Measurements from ENCODE around the gene DNAAF5.
"Not testable (repeated sequence)": the region's sequence is repeated elsewhere in the genome, so short reads cannot be mapped to it uniquely, and the experiment has no call there.

Gene DNAAF5

DNA sequence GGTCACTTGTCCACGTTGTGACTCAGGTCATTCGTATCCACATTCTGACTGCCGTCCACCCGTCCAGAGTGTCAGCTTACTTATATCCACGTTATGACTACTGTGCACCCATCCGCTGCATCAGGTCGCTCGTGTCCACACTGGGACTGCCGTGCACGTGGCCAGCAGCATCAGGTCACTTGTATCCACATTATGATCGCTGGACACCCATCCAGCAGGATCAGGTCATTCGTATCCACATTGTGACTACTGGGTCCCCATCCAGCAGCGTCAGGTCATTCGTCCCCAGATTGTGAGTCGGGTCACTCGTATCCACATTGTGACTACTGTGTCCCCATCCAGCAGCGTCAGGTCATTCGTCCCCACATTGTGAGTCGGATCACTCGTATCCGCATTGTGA is 58.5 kb downstream of the DNAAF5 start:
- no peak for DNase-seq

DNA sequence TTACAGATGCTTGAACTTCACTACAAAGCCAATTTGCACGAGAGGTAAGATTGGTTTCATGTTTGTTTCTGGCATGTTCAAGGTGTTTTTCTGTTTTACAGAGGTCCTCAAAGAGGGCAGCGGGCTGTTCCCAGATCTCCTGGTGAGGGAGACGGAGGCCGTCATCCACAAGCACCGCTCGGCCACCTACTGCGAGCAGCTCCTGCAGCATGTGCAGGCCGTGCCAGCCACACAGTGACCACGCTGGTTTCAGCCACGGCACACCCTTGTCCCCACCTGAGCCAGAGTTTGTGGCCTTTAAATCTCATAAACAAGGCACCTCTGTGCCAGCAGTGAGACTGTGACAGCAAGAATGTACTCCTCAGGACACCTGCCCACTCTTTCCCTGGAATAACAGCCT is 58.9 kb downstream of the DNAAF5 start:
- DNase-seq, result no peak

DNA sequence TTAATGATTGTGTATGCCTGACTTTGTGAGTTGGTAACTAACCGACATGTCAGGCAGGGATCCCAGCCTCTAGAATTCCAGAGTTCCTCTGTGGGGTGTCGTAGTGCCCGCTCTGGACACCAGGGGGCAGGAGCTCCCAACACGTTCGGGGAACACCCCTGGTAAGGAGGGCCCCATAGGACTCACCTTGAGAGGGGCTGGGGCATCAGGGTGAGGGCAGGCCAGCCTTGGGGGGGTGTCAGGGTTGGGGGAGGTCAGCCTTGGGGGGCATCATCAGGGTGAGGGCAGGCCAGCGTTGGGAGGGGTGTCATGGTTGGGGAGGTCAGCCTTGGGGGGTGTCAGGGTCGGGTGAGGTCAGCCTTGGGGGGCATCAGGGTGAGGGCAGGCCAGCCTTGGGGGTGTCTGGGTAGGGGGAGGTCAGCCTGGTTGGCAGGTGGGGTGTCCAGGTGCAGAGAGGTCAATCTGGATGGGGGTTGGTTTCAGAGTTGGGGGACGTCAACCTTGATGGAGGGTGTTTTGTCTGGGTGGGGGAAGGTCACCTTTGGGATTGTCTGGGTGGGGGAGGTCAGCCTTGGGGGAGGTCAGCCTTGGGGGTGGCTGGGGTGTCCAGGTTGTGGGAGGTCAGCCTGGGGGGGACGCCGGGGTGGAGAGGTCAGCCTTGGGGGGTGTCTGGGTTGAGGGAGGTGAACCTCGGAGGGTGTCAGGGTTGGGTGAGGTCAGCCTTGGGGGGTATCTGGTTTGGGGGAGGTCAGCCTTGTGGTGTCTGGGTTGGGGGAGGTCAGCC is 60.2 kb downstream of the DNAAF5 start:
- DNase-seq, result peak; percentile 27

DNA sequence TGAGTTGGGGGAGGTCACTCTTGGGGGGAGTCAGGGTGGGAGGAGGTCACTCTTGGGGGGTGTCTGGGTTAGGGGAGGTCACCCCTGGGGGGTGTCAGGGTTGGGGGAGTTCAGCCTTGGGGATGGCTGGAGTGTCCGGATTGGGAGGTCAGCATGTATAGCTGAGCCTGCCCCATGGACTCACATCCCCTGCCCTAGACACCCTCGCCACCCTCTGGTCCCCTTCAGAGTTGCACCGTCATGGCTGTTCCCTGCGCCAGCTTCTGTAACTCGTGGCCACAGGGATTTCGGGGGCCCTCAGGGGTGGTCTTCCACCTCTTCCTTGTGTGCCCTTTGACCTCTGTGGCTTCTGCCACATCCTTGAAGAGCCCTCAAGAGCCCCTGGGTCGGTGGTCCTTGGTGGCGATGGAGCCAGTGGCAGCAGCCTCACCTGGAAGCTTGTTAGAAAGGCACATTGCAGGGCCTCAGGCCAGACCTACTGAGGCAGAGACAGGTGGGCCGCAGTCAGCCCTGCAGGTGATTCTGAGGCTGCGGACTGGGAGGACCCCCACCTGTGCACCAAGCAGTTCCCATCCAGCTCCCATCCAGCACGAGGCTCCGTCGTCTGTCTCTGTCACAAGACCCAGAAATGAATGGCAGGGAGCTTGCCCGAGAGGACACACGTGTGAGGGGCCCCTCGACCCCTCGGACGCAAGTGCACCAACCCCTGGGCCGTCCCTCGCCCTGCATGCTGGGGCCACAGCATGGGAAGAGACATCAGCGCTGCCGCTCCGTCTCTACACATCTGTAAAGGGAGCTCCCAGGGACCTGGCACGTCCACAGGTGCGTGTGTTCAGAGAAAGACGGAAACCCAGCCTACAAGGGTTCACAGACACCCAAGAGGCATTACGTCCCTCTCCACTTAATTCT is 61.1 kb downstream of the DNAAF5 start:
- no peak for DNase-seq

DNA sequence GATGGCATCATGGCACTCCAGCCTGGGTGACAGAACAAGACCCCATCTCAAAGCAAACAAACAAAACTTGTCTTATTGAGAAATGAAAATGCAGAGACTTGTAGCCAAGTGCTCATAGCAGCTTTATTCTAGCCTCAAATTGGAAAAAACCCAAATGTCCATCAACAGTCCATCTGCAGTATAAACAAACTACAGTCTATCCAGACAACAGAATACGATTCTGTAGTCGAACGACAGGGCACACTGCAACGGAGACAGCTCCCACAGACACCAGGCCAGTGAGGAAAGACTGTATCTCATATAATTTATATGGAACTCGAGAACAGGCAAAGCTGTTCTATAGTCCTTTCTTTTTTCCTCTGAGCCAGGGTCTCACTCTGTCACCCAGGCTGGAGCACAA is 65.0 kb downstream of the DNAAF5 start:
- no peak for DNase-seq

DNA sequence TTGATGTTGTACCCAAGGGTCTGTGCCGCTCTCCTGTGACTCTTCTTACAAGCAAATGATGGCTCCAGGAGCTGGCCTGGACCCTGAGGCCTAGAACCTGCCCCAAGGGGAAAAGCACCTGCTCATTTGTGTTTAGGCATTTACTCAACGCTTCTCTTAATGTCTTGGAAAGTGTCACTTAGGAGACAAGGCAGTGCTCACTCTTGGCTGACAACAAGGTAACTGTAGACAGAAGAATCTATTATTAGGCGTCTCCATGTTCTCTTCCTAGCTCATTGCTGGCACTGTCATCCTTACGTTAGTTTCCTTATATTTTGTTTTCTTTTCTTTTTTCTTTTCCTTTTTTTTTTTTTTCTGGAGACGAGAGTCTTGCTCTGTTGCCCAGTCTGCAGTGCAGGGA is 67.7 kb downstream of the DNAAF5 start:
- DNase-seq, result no peak

DNA sequence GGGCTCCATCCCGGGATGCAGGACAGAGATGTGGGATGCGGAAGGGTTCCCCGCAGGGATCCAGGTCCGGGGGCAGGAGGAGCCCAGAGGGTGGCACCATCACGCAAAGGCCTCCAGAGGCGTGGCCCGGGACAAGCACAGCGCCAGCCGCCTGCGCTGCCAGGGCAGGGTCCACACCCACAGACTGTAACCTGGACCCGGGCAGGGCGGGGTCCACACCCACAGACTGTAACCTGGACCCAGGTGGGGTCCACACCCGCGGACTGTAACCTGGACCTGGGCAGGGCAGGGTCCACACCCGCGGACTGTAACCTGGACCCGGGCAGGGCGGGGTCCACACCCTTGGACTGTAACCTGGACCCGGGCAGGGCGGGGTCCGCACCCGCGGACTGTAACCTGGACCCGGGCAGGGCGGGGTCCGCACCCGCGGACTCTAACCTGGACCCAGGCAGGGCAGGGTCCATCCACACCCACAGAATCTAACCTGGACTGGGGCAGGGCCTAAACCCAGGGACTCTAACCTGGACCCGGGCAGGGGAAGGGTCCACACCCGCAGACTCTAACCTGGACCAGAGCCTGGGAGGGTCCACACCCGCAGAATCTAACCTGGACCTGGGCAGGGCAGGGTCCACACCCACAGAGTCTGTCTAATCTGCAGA is 68.3 kb downstream of the DNAAF5 start:
- DNase-seq, result no peak

DNA sequence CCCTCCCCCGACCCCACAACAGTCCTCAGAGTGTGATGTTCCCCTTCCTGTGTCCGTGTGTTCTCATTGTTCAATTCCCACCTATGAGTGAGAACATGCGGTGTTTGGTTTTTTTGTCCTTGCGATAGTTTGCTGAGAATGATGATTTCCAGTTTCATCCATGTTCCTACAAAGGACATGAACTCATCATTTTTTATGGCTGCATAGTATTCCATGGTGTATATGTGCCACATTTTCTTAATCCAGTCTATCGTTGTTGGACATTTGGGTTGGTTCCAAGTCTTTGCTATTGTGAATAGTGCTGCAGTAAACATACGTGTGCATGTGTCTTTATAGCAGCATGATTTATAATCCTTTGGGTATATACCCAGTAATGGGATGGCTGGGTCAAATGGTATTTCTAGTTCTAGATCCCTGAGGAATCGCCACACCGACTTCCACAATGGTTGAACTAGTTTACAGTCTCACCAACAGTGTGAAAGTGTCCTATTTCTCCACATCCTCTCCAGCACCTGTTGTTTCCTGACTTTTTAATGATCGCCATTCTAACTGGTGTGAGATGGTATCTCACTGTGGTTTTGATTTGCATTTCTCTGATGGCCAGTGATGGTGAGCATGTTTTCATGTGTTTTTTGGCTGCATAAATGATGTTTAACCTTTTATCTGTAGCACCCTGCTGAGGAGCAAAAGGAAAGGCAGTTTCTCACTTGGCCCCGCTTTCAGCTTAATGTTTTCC is 70.1 kb downstream of the DNAAF5 start:
- not testable (repeated sequence) for DNase-seq

DNA sequence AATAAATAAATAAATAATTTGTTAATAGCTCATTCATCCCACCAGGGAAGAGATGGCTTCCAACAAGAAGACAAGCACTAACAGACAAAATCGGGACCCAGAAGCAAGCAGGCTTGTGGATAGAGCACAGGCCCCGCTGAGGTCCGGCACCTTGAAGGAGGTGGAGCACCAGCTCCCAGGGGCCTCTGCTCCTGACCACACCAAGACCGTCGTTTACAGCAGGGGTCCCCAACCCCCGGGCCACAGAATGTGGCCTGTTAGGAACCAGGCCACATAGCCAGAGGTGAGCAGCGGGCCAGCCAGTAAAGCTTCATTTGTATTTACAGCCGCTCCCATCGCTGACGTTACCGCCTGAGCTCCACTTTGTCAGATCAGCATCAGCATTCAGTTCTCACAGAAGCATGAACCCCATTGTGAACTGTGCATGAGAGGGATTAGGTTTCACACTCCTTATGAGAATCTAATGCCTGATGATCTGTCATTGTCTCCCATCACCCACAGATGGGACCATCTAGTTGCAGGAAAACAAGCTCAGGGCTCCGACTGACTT is 72.5 kb downstream of the DNAAF5 start:
- DNase-seq, result no peak

DNA sequence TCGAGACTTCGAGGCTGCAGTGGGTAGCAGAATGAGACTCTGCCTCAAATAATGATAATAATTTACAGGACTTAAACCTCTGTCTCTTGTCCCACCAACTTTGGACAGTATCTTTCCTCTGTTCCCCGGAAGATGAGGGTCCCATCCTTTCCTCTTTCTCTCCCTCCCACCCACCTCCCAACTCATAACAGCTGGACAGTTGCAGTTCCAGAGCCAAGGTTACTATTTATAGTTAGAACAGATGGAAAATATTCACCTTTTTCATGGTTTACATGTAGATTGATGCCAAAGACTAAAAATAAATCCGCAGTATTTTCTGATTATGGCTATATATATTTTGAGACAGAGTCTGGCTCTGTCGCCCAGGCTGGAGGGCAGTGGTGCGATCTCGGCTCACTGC is 74.2 kb downstream of the DNAAF5 start:
- DNase-seq, result no peak

DNA sequence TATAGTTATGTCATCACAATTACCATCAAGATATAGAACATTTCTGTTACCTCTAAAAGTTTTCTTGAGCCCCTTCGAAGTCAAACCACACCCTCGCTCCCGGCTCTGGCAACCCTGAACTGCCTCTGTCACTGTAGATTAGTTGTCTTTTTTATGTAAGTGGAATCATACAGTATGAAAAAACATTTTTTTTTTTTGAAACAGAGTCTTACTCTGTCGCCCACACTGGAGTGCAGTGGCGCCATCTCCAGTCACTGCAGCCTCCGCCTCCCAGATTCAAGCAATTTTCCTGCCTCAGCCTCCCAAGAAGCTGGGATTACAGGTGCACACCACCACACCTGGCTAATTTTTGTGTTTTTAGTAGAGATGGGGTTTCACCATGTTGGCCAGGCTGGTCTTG is 74.9 kb downstream of the DNAAF5 start:
- DNase-seq, result not testable (repeated sequence)

DNA sequence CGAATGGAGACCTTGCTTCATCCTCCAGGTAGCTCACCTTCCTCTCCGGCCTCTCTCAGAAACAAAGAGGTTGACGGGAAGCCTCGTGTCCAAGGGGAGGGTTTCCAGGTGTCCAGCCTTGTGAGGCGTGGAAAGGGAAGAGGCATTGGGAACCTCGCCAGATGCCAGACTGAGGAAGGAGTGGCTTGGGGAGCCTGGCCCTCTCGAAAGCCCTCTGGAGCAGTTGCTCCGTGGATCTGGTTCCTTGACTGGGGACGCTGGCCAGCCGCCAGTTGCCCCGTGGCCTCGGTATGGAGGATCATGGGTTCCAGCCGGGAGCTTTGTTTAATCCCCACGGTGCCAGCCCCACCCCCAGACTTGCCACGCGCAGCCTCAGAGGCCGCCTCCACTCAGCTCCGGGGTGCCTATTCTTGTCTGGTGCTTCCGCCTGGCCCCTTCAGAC is 75.5 kb downstream of the DNAAF5 start:
- no peak for DNase-seq

DNA sequence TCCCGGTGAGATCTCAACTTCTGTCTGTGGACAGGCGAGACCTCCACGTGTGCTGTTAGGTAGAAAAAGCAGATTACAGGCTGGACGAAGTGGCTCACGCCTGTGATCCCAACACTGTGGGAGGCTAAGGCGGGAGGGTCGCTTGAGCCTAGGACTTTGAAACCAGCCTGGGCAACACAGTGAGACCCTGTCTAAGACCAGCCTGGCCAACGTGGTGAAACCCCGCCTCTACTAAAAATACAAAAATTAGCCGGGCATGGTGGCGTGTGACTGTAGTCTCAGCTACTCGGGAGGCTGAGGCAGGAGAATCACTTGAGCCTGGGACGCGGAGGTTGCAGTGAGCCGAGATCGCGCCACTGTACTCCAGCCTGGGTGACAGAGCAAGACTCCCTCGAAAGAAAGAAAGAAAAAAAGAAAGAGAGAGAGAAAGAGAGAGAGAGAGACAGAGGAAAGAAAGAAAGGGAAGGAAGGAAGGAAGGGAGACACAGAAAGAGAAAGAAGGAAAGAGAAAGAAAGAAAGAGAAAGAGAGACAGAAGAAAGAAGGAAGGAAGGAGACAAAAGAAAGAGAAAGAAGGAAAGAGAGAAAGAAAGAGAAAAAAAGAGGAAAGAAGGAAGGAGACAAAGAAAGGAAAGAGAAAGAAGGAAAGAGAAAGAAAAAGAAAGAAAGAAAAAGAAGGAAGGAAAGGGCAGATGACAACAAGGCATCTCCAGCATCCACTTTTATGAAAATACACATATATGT is 76.2 kb downstream of the DNAAF5 start:
- DNase-seq, result no peak

DNA sequence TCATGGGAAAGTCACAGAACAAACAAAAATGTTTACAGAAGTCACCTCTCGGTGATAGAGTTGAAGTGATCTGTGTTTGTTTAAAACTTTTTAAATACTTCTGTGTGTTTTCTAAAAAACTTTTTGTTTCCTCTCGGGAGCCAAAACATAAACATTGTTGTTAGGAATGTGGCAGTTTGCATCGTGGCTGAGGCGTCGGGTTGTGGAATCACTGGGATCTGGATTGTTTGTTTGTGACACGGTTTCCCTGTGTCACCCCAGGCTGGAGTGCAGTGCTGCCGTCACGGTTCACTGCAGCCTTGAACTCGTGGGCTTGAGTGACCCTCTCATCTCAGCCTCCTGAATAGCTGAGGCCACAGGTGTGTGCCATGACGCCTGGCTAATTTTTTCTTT is 76.7 kb downstream of the DNAAF5 start:
- DNase-seq, result no peak

DNA sequence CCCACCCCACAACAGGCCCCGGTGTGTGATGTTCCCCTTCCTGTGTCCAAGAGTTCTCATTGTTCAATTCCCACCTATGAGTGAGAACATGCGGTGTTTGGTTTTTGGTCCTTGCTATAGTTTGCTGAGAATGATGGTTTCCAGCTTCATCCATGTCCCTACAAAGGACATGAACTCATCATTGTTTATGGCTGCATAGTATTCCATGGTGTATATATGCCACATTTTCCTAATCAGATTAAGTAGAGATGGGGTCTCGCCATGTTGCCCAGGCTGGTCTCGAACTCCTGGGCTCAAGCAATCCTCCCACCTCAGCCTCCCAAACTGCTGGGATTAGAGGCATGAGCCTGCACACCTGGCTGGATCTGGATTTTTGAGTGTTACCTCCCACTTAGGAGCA is 77.3 kb downstream of the DNAAF5 start:
- not testable (repeated sequence) for DNase-seq

DNA sequence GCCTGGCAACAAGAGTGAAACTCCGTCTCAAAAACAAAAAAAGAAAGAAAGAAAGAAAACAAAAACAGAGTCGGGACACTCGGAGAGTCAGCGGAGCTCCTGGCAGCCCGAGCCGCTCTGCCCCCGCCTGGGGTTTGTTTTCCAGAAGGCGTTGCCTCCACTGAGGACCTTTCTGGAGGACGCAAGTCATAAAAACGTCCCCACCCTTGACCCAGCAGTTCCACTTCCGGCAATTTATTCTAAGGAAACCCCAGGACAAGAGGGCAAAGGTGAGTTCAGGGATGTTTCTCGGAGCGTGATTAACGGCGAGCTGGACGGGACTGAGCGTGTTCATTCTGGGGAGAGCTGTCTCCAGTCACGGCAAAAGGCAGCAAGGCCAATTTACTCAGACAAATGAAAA is 78.8 kb downstream of the DNAAF5 start:
- no peak for DNase-seq

DNA sequence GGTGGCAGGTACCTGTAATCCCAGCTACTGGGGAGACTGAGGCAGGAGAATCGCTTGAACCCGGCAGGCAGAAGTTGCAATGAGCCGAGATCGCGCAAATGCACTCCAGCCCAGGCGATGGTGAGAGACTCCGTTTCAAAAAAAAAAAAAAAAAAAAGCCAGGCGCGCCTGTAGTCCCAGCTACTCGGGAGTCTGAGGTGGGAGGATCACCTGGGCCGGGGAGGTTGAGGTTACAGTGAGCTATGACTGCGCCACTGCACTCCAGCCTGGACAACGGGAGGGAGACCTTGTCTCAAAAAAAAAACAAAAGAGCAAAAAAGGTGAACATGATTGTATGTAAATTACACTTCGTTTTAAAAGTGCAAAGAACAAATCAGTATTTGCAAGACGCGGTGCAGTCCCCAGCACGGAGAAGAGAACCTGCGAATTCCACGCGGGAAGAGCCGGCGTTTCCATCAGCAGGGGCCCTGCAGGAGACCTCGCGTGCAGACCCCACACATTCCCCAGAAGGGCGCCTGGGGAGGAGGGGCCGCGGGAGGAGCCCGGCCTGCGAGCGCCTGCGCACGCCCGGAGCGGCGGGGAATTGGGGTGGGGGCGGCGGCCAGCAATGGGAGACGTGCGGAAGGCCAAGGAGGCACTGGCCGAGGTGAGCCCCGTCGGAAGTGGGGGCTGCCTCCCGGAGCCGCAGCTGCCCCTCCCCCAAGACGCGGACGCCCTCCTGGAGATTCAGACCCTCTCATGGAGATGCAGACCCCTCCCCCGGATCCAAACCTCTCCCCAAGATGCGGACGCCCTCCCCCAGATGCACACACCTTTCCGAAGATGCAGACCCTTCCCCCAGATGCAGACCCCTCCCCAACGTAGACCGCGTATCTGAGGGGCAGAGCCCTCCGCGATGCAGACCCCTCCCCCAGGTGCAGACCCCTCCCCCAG is 89.1 kb downstream of the DNAAF5 start:
- DNase-seq, result peak; percentile 59

DNA sequence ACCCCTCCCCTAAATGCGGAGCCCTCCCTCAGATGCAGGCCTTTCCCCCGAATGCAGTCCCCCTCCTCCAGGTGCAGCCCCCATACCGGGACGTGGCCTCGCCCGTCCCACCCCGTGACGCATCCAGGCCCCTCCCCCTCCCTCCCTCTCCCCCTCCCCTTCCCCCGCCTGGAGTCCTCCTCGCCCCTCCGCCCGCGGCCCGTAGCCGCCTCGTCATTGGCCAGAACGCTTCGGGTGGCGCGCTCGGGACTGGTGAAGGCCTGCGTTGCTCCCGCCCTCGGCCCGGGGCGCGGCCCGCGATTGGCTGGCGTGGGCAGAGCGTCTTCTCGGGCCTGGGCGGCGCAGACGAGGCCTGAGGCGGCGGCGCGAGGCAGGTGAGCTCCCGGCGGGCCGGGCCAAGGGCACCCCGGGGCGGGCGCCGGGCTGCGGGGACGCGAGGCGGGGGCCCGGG is 89.8 kb downstream of the DNAAF5 start:
- peak; percentile 91 for DNase-seq

DNA sequence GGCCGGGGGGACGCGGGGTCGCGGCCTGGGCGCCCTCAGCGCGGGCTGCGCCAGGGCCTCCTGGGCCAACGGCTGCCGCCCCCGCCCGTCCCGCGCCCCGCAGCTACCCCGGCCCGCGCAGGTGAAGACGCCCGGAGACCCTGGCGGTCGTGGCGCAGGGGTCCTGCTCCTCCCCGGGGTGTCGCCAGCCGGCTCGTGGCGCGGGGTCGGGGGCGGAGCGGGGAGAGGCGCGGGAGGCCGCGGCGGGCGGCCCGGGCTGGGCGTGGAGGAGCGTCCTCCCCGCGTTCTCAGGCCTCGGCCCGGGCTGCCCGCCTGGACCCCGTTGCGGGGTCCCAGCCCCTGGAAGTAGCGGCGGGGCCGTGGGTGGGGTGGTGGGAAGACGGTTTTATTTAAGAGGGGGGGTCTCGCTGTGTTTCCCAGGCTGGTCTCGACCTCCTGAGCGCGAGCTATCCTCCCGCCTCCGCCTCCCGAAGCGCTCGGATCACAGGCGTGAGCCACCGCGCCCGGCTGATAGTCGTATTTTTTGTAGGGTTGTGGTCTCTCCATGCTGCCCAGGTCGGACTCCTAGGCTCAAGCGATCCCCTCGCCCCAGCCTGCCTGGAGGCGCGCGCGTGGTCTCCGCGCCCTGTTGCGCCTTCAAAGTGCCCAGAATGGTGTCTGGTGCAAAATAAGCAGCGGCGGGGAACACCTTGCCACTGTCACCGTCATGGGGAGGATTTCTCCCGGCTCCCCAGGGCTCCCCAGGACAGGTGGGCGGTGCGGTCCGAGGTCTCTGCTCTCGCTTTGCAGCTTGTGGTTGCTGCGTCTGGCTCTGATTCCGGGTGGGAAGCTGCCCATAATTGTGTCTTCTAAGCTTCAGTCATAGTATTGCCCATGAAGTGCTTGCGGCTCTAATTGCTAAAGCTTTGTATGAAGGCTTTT is 90.5 kb downstream of the DNAAF5 start:
- no peak for DNase-seq

Data from NCI-H1694 treated with DMSO at 0.1 percent for 48 hours (cell line).